ENCODE results near the gene PIK3IP1. TPM values are rescaled to one million over a fixed set of nuclear protein-coding genes. Genes with fewer than 3 reads are reported as not detected.
A peak's percentile ranks its signal among the peaks of the same experiment; 100 is the strongest.

Gene PIK3IP1
- total and polyA plus RNA-seq, 10 donors: 36.1 to 152 (median 97.8) TPM

GRCh38 chr22:31269892-31270579, 22.3 kb downstream of the PIK3IP1 start:
- TF ChIP-seq CTCF (IDR thresholded peaks at IDR 0.05 in 8 of 11, conservative IDR thresholded peaks at IDR 0.05 in 3 of 11): no peak
- no peak for TF ChIP-seq POLR2AphosphoS5 (IDR thresholded peaks at IDR 0.05)
- TF ChIP-seq POLR2A (IDR thresholded peaks at IDR 0.05): no peak
- intact Hi-C loops (cut with DNase I; ENCODE audit: low total_unique reads): loop anchor here (10.0 kb wide), 1 partner anchor 55 kb away; the partner anchor contains the start of gene LIMK2
- 59 to 89% (median 83%) methylated on average over 2 to 3 of the region's 3 CpGs for WGBS, 5 donors
- DNase-seq: no peak
- H3K4me3 ChIP-seq: no peak overlapping the region
- peaks cover 0 to 100% (median 67%) of the 10 kb centered on the region in 6 donors for H3K36me3 ChIP-seq
- peaks cover 0 to 10% (median 2%) of the 10 kb centered on the region in 6 donors for H3K4me1 ChIP-seq
- no peaks in the 10 kb centered on the region for H3K27me3 ChIP-seq (replicated peaks in 1 of 7)
- H3K27ac ChIP-seq: peak overlapping the region in 2 of 8 donors; percentile 53
- no peaks in the 10 kb centered on the region for H3K9me3 ChIP-seq

GRCh38 chr22:31268281-31268680, 24.0 kb downstream of the PIK3IP1 start:
- Histone ChIP-seq H3K36me3 (peaks cover 0 to 100% (median 65%) of the 10 kb centered on the region in 6 donors), H3K9me3 (no peaks in the 10 kb centered on the region), H3K4me3 (no peak overlapping the region), H3K27ac (no peak overlapping the region), H3K27me3 (replicated peaks in 1 of 7) (no peaks in the 10 kb centered on the region), H3K4me1 (peaks cover 0 to 10% (median 2%) of the 10 kb centered on the region in 6 donors)
- TF ChIP-seq POLR2A (IDR thresholded peaks at IDR 0.05) (no peak), CTCF (IDR thresholded peaks at IDR 0.05 in 8 of 11, conservative IDR thresholded peaks at IDR 0.05 in 3 of 11) (no peak), POLR2AphosphoS5 (IDR thresholded peaks at IDR 0.05) (no peak)
- WGBS, 5 donors: 94 to 98% (median 96%) methylated on average over 2 of the region's 2 CpGs
- intact Hi-C loops (cut with DNase I; ENCODE audit: low total_unique reads): no loop called here
- DNase-seq: no peak

GRCh38 chr22:31263896-31264640, 28.2 kb downstream of the PIK3IP1 start:
- peaks cover 0 to 100% (median 82%) of the 10 kb centered on the region in 6 donors for H3K36me3 ChIP-seq
- no peaks in the 10 kb centered on the region for H3K27me3 ChIP-seq (replicated peaks in 1 of 7)
- TF ChIP-seq POLR2A (IDR thresholded peaks at IDR 0.05) (no peak), CTCF (IDR thresholded peaks at IDR 0.05 in 8 of 11, conservative IDR thresholded peaks at IDR 0.05 in 3 of 11) (no peak), POLR2AphosphoS5 (IDR thresholded peaks at IDR 0.05) (no peak)
- 96 to 99% (median 96%) methylated on average over 6 of the region's 6 CpGs for WGBS, 5 donors
- DNase-seq: no peak
- no peaks in the 10 kb centered on the region for H3K9me3 ChIP-seq
- H3K27ac ChIP-seq: no peak overlapping the region
- intact Hi-C loops (cut with DNase I; ENCODE audit: low total_unique reads): no loop called here
- H3K4me3 ChIP-seq: no peak overlapping the region
- no peaks in the 10 kb centered on the region for H3K4me1 ChIP-seq

All from spleen (tissue), 11 donors.